Spleen (tissue), 11 donors: Measurements from ENCODE around the gene FRAS1. TPM values are rescaled to one million over a fixed set of nuclear protein-coding genes. Genes with fewer than 3 reads are reported as not detected.

Source experiments
- DNase-seq: peaks from one replicate; pipeline ENCODE4 v3.0.0-alpha.2; 2020
- H3K27ac ChIP-seq, 8 donors: fragments of 200-600 bp; sonication (generic) in 7 of 8; 1 replicate in 4 of 8; 2 replicates in 4 of 8; pipeline versions ENCODE4 v1.5.0 to v1.8.0; 2016 to 2021; ENCODE audit warnings: inconsistent platforms in 4 of 8, mild to moderate bottlenecking in 4 of 8, moderate library complexity in 1 of 8
- H3K27me3 ChIP-seq, 7 donors: fragments of 200-600 bp; sonication (generic) in 6 of 7; replicated peaks in 1 of 7; 1 replicate in 4 of 7; 2 replicates in 3 of 7; pipeline versions ENCODE4 v1.5.0 to v1.8.0; 2016 to 2021; ENCODE audit warnings: inconsistent platforms in 3 of 7, mild to moderate bottlenecking in 1 of 7
- H3K36me3 ChIP-seq, 6 donors: fragments of 200-600 bp; sonication (generic) in 5 of 6; 1 replicate in 4 of 6; 2 replicates in 2 of 6; pipeline versions ENCODE4 v1.5.0 to v1.8.0; 2016 to 2021; ENCODE audit warnings: inconsistent platforms in 2 of 6
- H3K4me1 ChIP-seq, 6 donors: fragments of 200-600 bp; sonication (generic) in 5 of 6; 1 replicate in 3 of 6; 2 replicates in 3 of 6; pipeline versions ENCODE4 v1.5.0 to v1.8.0; 2016 to 2021; ENCODE audit warnings: inconsistent platforms in 3 of 6
- H3K4me3 ChIP-seq, 8 donors: fragments of 200-600 bp; sonication (generic) in 7 of 8; 1 replicate in 4 of 8; 2 replicates in 4 of 8; pipeline versions ENCODE4 v1.5.0 to v1.8.0; 2016 to 2021; ENCODE audit warnings: inconsistent platforms in 4 of 8, mild to moderate bottlenecking in 4 of 8, moderate library complexity in 2 of 8
- H3K9me3 ChIP-seq, 8 donors: fragments of 200-600 bp; sonication (generic) in 7 of 8; 1 replicate in 4 of 8; 2 replicates in 4 of 8; pipeline versions ENCODE4 v1.5.0 to v1.8.0; 2016 to 2021; ENCODE audit warnings: inconsistent platforms in 4 of 8
- CTCF ChIP-seq, 11 experiments: fragments of 200-600 bp in 7 of 11; fragments of 450-650 bp in 4 of 11; sonication (generic) in 4 of 11; IDR thresholded peaks in 8 of 11; conservative IDR thresholded peaks in 3 of 11; 1 replicate in 7 of 11; 2 replicates in 4 of 11; pipeline versions ENCODE4 v1.4.0 to v1.8.0; 2016 to 2021; ENCODE audit warnings: antibody characterized with exemption in 11 of 11, inconsistent platforms in 4 of 11, mild to moderate bottlenecking in 1 of 11
- POLR2A ChIP-seq, 3 donors: fragments of 450-650 bp; IDR thresholded peaks; one replicate each; pipeline ENCODE4 v1.5.1; 2017; ENCODE audit warnings: antibody characterized with exemption in 3 of 3, mild to moderate bottlenecking in 1 of 3
- POLR2AphosphoS5 ChIP-seq, 3 donors: sonication (generic); formaldehyde crosslinking; IDR thresholded peaks; one replicate each; pipeline ENCODE4 v1.5.1; 2017; ENCODE audit warnings: antibody characterized with exemption in 3 of 3
- WGBS, 5 donors: extraction: QIAGEN DNeasy Blood & Tissue Kit in 3 of 5; methylation state at CpG; one replicate each; pipeline versions ENCODE4 v1.1.5 to v1.1.7; 2013 to 2018; 5-methylcytosine and 5-hydroxymethylcytosine counted together
- intact Hi-C: fragments of 100-400 bp; cut with DNase I; formaldehyde crosslinking; loops from one replicate; pipeline ENCODE4 v1.15.0; 2023; ENCODE audit warnings: low total_unique reads
- polyA plus RNA-seq, 3 donors: library from polyadenylated mRNA; stranded (reverse); fragments of 200-250 nt; gene quantifications; one replicate each; pipeline ENCODE4 v1.2.1, GENCODE V29; 2013
- total RNA-seq, 7 donors: library from RNA; depleted of rRNA in 3 of 7; stranded (reverse); fragments of >200 nt in 3 of 7; fragmentation: NEBNext Ultra II Directional in 4 of 7; extraction: Animal tissue kit (Norgen Biotek cat#: 25700) in 4 of 7; gene quantifications; one replicate each; pipeline versions ENCODE4 v1.1.0 to v1.2.1, GENCODE V29; 2016 to 2021
- donor health status: healthy with polysubstance abuse.
- donor health status: DM: no; HTN: no; CAD: no; lungs with moderate emphysema.
- donor health status: DM: no; HTN: no; CAD: no.
- donor health status: Bipolar disorder and iron deficiency.
- donor health status: healthy.
- donor health status: DM: no; HTN: no; CAD: no.
- donor health status: DM: yes; HTN: yes; CAD: no.

Gene FRAS1
- total and polyA plus RNA-seq, 10 donors: 0.10 to 3.0 (median 1.3) TPM

- TF ChIP-seq POLR2AphosphoS5 (IDR thresholded peaks at IDR 0.05) (no peak), CTCF (IDR thresholded peaks at IDR 0.05 in 8 of 11, conservative IDR thresholded peaks at IDR 0.05 in 3 of 11) (no peak), POLR2A (IDR thresholded peaks at IDR 0.05) (no peak)
- no peaks in the 10 kb centered on the region for H3K27me3 ChIP-seq
Measured at GRCh38 chr4:78024576-78025091, 32.5 kb upstream of the FRAS1 start.

GRCh38 chr4:78031417-78031950 lies 25.6 kb upstream of the FRAS1 start:
- H3K27me3 ChIP-seq: no peaks in the 10 kb centered on the region
- TF ChIP-seq POLR2AphosphoS5 (IDR thresholded peaks at IDR 0.05): no peak
- no peaks in the 10 kb centered on the region for H3K4me1 ChIP-seq
- 69 to 86% (median 75%) methylated on average over 5 of the region's 5 CpGs for WGBS, 5 donors
- H3K27ac ChIP-seq: no peak overlapping the region
- H3K9me3 ChIP-seq: no peaks in the 10 kb centered on the region
- no peak overlapping the region for H3K4me3 ChIP-seq
- intact Hi-C loops: no loop called here
- DNase-seq: no peak
- no peaks in the 10 kb centered on the region for H3K36me3 ChIP-seq

More at GRCh38 chr4:78024576-78025091, 32.5 kb upstream of the FRAS1 start:
- H3K4me1 ChIP-seq: no peaks in the 10 kb centered on the region
- no peak overlapping the region for H3K4me3 ChIP-seq
- no peaks in the 10 kb centered on the region for H3K9me3 ChIP-seq
- intact Hi-C loops: no loop called here
- no peak overlapping the region for H3K27ac ChIP-seq
- H3K36me3 ChIP-seq: no peaks in the 10 kb centered on the region
- DNase-seq: no peak
- WGBS, 5 donors: 83 to 93% (median 89%) methylated on average over 3 of the region's 3 CpGs

DNA sequence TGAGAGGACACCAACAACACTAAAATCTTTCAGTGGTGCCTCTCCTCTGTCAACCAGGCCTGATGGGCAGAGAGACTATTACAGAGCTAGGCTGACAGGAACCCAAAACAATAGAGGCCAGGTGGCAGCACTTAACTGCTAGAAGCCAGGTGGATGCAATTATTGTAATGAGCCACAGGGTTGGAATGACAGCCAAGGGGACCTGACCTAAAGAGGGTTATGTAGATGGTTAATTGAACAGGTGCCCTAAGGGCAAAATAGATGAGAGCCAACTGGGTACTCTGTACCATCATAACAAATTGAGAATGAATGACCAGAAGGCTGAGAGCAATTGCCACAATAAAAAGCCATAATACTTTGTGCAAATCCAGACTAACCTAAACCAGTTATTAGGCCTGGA lies 24.7 kb upstream of the FRAS1 start:
- Histone ChIP-seq H3K36me3 (no peaks in the 10 kb centered on the region), H3K9me3 (no peaks in the 10 kb centered on the region), H3K4me3 (no peak overlapping the region), H3K27ac (no peak overlapping the region), H3K4me1 (no peaks in the 10 kb centered on the region), H3K27me3 (no peaks in the 10 kb centered on the region)
- no peak for DNase-seq
- intact Hi-C loops: no loop called here
- TF ChIP-seq POLR2A (IDR thresholded peaks at IDR 0.05): no peak
- TF ChIP-seq POLR2AphosphoS5 (IDR thresholded peaks at IDR 0.05): no peak
- TF ChIP-seq CTCF (IDR thresholded peaks at IDR 0.05 in 8 of 11, conservative IDR thresholded peaks at IDR 0.05 in 3 of 11): no peak

DNA sequence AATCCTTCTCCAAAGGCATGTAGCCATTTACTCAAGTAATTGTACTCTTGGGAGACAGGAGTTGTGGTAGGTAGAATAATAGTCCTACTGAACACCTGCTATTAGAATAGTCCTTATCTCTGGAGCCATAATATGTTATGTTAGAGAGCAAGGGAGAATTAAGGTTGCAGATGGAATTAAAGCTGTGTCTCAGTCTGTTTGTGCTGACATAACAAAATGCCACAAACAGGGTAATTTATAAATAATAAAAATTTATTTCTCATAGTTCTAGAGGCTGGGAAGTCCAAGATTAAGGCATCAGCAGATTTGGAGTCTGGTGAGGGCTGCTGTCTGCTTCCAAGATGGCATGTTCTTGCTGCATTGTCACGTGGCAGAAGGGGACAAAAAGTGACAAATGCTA lies 24.2 kb upstream of the FRAS1 start:
- no peak overlapping the region for H3K4me3 ChIP-seq

More for the DNA sequence above, 24.2 kb upstream of the FRAS1 start:
- no peak for DNase-seq
- Histone ChIP-seq H3K27me3 (no peaks in the 10 kb centered on the region), H3K36me3 (no peaks in the 10 kb centered on the region), H3K27ac (no peak overlapping the region), H3K9me3 (no peaks in the 10 kb centered on the region), H3K4me1 (no peaks in the 10 kb centered on the region)
- 39 to 76% (median 58%) methylated on average over 1 of the region's 1 CpG for WGBS, 5 donors
- TF ChIP-seq CTCF (IDR thresholded peaks at IDR 0.05 in 8 of 11, conservative IDR thresholded peaks at IDR 0.05 in 3 of 11): no peak
- no peak for TF ChIP-seq POLR2A (IDR thresholded peaks at IDR 0.05)
- TF ChIP-seq POLR2AphosphoS5 (IDR thresholded peaks at IDR 0.05): no peak
- intact Hi-C loops: no loop called here
